HG03342 (cell line): ENCODE data around the gene CELF2.
A peak's percentile ranks its signal among the peaks of the same experiment; 100 is the strongest.

Source experiments
- ATAC-seq: cut with Tn5 transposase; IDR thresholded peaks from one replicate; pipeline ENCODE4 v1.9.1; 2021; ENCODE audit warnings: mild to moderate bottlenecking, moderate library complexity; ENCODE audit not compliant: unreplicated experiment

Gene CELF2

DNA sequence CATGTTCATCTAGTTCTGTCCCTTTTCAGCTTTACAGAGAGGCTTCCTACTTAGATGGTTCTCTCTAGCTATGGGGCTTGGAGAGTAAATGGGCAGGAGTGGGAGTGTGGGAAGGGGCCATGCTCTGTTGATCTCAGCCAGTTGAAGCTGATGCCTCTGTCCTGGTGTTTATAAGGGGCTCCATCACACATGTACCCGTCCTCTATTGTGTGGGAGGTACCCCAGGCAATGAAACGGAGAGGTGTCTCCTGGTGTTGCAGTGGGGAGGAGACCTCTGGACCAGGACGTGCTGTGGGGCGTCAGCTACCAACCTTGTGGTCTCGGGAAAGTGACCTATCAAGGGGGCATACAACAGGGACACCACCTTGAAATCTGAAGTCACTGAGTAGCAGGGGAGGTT lies 173.5 kb downstream of the CELF2 start:
- ATAC-seq: no peak

DNA sequence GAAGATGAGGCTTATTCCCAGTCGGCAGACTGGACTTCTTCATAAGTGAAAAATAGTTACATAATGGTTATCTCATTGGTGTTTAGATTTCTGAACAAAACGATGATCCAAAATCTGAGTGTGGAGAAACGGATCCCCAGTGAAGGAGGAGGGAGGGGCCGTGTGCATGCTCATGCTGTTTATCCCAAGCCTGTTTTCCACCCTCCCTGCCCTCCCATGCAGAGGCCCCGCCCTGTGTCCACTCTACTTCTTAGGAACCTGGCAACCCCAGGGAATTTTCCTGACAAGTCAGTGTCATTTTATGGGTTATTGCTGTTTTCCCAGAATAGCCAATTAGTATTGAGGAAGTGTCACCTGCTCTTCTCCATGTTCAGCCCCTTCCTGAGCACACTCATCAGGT lies 174.0 kb downstream of the CELF2 start:
- no peak for ATAC-seq

DNA sequence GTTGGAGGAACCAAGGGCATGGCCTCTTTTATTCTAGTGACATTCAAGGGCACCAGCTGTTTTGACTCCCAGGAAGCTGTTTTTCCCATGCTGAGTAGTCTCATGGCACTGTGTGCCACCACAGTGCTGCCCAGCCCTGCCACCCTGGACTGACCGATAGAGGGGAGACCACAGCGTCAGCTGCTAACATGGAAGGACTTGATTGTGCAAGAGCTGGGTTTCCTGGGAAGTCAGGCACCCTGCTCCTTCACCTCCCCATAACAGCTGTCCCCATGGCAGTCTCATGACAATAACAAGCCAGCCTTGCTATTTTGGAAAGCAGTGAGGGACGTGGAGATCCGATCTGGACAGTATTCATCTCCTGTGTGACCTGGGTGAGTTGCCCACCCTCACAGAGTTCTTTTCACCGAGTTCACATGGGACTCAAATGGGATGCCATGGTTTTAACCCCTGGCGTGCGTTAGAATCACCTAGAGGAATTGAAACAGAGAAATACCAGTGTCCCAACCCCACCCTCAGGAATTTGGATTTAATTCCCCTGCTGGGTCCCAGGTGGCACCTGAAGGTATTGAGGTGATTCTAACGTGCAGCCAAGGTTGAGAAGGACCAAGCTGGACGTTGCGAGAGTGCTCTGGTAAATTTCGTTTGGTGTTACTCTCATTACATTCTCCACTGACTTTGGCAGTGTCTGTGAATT lies 174.8 kb downstream of the CELF2 start:
- ATAC-seq: no peak

DNA sequence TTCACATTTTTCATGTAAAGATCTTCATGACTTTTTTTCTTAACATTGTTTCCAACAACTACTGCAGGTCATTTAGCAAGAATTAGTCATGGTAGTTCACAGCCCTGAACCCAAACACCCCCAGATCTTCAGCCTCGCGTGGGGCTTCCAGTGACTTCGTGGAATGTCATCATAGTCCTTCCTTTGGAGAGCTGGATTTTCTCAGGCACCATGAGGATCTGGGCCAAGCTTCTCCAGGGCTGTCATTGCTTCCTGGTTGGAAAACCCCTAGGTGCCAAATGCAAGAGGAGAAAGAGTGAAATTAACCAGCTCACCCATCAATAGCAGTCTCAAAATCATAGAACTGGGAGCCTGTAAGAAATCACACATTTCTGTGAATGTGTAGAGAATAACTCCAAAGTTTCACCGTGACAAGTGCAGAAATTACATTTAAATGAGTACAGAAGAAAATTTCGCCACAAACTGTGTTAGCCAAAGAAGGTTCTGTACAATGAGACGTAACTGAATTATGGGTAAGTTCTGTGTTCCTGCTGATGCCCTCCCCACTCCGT lies 175.4 kb downstream of the CELF2 start:
- ATAC-seq: no peak

DNA sequence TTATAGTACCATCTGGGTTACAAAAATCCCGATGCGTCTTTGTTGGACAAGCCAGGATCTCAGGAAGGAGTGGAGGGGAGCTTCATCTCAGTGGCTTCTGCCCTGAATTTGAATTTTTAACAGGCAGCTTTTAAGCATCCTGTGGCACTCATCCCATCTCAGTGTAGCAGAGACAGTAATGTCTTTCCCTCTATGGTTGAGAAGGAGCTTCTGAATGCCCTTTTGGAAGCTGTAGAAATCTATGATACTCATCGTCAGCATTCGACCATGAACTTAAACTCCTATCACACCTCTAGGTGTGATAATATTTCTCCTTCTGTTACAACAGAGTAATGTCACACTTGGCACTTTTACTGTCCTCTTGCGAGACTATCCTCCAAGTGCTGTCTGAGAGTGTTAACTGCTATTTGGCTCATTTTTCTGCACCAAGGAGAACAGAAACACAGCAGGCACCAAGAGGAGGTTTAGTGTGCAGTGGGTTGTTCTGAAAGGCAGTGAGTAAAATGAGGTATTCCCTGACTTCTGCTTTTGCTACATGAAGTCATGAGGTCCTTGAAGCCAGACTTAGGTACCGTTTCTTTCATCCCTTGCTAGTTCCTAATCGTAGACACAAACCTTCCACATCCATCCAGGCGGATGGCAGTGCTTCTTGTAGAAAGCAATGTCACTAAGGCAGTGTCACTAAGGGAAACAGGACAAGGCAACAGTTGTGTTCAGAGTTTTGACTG lies 177.4 kb downstream of the CELF2 start:
- no peak for ATAC-seq

DNA sequence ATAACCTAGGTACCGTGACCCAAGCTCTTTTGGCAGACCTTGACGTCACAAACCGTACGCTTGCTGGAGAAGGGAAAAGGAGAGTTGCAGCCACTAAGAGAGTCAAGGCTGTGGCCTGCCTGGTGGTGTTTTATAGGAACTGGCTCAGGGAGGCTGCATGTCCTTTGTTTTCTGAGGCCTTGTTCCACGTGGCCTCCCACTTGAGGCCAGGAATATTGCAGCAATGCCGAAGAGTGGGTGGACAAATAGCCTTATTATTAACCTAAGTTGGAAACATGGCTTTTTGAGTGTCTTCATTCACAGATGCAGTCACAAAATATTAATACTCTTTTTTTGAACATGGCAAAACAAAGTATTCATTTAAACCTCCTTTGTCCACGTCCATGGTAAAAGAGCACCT lies 178.0 kb downstream of the CELF2 start:
- ATAC-seq: no peak

DNA sequence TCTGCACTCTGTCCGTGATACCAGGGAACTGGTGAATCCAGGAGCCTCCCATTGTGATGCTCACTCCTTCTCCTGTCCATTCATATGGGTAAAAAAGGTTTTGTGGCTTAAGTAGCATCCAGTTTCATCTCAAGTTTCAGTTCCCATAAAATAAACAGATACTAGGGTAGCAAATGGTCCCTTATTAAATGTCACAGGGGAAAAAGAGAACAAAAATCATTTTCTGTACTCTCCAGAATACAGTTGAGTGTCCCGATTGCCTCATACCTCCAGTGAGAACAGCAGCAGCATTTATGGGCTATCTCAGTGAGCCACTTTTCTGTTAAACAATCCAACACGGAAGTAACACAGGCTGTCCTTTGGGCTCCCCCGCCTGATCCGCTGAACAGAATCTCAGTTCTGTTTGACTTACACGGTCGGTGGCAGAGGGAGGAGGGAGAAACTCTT lies 179.6 kb downstream of the CELF2 start:
- peak; percentile 70 for ATAC-seq

DNA sequence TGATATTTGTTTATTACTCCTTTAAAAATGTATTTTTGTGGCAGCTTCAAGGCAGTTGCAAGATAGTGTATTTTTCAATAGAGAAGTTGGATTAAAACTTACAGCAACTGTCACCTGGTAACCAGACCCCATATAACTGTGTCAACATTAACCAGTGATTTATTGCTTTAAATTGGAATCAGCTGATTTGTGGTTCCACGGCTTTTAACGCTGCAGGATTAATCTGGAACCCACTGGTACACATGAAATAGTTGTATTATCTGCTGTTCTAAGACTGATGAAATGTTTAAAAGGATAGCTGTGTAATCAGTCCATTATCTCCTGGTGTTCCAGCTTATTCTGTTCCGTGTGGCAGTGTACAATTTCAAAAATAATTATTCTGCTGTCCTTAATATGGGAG lies 180.2 kb downstream of the CELF2 start:
- ATAC-seq: no peak

DNA sequence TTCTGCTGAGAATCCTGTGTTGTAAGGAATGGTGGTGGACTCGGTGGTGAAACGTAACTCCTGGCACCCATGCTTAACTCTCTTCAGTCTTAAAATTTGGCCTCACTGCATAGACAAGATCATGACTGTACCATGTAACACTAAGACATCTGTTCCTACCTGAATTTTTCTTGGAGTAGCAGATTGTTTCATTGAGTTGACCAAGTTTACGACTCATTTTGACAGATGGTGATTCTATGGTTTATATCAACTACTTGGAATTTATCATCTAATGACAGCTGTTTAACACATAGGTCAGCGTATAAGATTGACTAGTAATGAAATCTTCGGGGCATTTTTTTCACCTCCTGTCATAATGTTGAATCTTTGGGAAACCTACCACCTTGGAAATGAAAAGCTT lies 184.2 kb downstream of the CELF2 start:
- ATAC-seq: no peak

DNA sequence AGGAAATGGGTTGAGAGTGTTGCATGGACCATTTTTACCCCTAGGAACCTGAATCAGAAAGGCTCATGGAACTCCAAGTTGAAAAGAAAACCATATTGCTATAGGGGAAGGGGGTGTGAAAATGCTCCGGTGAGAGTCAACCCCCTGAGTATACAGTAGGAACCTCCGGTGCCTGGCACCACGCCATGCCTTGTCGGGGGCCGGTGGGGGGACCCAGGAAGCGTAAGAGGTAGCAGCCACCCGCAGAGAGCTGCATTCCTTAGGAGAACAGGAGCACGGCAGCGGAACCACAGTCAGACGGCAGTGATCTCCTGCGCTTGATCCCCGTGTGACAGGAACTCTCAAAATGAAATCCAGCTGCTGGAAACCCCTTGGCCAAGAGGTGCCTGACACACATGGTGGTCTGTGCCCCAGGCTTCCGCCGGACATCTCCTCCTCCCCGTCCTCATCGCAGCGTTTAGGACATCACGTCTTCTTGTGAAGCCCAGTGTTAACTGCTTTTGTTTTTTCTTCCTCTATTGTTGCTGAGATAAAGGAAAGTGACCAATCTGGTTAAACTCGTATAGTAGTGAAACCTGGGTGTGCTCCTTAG lies 186.8 kb downstream of the CELF2 start:
- no peak for ATAC-seq

DNA sequence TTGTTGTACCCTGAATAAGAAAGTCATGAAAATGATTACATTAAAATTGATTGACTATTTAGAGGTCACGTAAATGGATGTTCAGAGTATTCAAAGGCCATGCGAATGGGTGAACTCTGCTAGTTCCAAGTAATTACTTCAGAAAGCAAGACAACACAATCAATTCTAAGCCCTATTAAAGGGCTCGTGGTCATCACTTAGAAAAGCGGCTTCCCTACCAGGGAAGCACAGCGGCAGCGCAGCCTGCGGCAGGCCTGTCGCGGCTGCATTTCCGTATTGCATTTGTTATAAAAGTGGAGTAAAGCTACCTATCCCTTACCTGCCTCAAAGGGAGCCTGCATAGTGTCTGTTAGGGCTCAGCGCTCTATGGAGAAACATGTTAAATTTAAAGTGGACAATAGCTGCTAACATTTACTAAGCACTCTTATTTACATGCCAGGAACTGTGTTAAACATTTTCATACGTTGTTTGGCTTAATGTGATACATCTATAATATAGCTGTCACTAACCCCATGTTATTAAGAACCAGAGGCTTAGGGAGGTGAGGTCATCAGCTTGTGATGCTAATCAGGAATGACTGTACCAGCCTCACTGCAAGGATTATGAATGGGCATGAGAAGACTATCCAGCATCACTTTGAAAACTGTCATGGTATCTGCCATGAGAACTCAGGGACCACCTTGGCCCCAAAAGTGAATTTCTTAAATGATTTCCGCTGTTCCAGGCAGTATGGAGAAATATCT lies 187.5 kb downstream of the CELF2 start:
- no peak for ATAC-seq

DNA sequence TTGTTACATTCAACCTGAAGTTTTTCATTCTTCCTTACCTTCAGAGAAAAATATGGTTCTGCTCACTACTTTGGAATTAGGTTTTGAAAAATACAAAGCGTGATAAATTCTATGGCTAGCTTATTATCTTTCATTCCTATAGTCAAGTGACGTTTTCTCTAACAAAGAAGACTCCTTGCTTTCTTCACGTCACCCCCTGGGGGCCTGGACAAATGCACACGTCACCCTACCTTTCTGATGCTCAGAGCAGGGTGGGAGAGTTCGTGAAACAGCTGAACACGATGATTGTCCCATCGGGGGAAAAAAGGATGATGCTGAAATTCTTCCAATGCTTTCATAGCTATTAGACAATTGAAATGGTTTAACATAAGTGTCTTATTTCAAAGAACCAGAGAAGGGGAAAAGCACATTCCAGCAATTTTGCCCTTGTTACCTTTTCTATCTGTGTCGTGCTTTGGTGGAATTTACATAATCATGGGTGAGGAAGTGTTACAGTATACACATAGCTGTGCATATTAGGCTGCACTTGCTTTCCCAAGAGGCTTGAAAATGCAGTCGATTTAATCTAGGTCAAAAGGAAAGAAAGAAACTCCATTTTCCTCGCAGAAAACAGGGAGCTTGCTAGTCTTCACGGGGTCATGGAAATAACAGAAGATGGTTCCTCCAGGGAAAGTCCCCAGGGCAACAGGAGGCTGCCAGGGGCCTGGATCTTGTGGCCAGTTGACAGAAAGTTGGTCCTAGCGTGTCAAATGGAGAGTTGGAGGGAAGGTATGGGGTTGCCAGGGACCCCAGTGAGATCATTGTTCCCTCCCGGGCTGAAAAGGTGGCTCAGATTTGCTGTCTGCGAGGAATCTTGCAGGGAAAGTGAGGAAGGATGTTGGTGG lies 189.2 kb downstream of the CELF2 start:
- no peak for ATAC-seq

DNA sequence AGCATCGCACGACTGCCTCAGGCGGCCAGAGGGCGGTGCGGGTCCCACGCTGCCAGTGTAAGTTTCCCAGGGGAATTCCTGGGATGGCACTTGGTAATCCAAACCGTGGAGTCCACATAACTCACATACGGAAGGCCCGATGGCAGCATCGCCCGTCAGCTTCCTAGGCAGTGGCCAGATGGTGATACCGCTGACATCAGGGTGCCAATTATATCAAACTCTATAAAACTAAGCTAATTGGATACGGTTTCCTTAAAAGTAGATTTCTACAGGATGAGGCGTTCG lies 189.8 kb downstream of the CELF2 start:
- no peak for ATAC-seq

DNA sequence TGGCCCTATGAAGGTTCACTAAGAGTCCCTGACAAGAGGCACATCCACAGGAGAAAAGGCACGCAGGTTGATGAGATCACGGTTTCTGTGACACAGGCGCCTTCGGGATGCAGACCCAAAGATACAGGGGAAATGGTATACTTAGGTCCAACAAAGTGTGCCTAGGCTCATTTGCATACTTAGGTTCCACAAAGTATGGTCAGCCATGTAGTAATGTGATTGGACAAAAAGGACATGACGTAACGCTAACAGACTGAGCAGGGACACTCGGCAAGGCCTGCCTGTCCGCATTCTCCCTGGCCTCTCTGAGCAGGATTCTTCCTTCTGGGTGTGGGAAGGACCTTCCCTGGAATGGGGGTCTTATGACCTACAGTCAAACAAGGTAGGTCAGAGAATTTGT lies 190.6 kb downstream of the CELF2 start:
- ATAC-seq: no peak

DNA sequence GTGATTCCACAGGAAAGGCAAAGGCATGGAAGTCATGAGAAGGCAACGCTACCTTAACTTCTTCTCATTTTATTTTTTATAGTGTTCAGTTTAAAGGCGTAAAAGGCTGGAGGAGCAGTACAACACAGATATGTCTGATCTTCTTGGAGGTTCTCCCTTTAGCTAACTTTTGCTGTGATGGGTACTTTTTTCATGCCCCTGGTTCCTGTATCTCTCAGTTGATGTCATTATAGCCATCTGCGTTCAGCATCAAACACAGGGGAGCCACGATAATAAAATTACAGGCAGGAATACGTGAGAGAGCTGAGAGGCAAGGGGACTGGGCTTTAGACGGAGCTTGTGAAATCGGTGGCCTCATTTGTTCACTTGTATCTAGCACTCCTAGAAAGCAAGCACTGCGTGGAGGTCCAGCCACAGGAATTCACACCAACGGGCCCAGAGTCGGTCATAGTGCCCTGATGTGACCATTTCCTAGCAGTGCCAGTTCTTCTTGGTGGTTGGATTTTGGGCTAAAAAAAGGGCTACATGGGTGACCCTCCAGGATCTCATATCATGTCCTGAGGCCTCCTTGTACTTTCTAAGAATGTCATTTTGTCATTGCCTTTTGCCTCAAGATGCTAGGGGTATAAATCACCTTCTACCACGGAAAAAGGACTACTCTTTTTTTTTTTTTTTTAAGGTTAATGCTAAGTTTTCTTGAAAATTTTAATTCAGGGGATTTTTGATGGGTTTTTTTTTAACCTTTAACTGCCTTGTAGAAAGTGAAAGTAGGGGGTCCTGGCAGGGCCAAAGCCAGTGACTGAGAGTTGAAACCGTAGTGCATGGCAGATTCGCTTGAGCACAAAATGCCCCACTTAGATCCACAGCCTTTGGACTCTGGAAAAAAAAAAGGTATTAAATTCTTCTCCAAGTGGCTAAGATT lies 191.5 kb downstream of the CELF2 start:
- ATAC-seq: peak; percentile 56

DNA sequence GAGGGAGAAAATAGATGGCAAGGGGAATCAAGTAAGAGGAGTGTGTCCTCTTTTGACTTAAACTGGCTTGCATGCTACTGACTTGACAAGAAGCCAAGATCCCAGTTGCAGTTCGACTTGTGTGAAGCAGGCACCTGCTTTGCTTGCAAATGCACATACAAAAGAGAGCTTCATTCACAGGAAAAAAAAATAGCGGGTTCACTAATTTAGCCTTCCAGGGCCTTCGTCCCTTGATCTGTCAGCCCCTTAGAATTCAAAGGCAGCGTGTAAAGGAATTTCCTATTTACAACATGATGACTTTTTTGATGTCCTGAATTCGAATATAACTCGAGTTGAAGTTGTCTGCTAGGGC lies 192.1 kb downstream of the CELF2 start:
- peak; percentile 23 for ATAC-seq

DNA sequence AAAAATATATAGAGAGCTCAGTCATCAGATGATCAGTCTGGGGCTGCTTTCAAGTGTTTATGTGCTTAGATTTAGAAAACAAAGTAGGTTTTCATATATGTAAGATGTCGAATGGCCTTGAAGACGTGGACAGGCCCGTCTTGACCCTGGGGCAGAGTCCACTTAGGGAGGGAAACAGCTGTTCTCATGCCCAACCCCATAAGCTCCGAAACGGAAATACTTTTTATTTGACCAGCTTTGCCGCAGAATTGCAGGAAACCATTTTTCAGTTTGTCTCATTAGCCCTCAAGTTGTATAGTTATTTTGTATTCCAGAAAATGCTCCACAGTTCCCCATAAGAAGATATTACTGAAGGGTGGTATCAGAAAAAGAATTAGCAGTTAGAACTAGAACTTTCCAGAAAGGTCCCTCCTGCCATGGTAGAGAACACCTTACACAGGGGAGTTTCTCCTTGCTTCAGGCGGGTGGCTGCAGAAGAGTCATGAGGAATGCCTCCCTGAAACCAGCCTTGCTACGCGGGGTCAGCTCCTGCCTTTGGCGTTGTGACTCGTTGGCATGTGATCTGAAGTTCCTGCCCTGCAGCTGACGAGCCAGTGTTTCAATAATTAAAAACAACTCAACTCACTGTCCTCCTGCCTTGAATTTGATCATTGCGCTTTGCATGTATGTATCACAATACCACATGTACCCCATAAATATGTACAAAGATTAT lies 192.7 kb downstream of the CELF2 start:
- no peak for ATAC-seq

DNA sequence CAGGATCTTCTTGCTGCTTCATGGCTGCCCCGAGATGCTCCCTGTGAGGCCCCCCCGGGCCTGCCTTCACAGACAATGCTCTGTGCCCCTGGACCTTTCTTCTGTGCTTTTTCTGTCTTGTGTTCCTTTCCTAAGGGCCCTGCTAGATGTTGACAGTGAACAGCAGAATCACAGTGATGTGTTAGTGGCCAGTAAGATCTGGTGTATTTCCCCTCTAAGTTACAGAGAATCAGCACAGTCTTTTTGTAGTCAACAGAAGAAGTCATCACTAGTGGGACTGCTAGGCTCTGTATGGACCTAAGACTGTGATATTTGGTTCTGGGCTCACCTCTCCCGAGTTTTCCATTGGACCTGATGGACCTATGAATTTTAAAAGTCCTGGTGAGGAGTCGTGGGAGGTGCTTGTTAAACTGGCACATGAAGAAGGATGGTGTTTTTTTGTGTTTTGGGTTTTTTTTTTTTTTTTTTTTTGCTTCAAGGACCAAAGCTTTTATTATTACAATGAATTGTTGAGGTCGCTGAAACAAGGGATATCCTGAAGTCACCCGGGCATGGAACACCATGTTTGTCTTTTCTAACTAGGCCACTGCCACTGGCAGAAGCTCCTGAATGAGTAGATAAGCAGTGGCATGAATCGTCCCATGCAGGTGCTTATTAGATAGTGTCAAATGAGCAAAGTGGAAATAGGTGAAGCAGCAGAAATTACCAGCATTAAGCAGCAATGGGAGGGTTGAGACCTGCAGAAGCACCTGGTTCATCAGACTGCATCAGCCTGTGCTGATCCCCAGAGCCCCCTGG lies 194.8 kb downstream of the CELF2 start:
- ATAC-seq: no peak
